ENCODE data around the gene CELF3. TPM values are rescaled to one million over a fixed set of nuclear protein-coding genes. Genes with fewer than 3 reads are reported as not detected.

Gene CELF3
- polyA plus RNA-seq, 1 donor (not counting 4 experiments of a cell fraction or from before 2014, with no cell fraction given): not detected

- no peaks in the 10 kb centered on the region for H3K4me1 ChIP-seq (ENCODE audit: control insufficient read depth, extremely low read depth, insufficient read depth, low read length)
- no peak for FAIRE-seq
- H3K4me2 ChIP-seq (ENCODE audit: control insufficient read depth, extremely low read depth, insufficient read depth, low read depth, low read length): no peak overlapping the region
- H3K27me3 ChIP-seq (ENCODE audit: control insufficient read depth, extremely low read depth, insufficient read depth, low read length): peaks cover 3% of the 10 kb centered on the region
- H3K9me3 ChIP-seq (ENCODE audit: control insufficient read depth, low read depth, low read length): no peaks in the 10 kb centered on the region
- H2AFZ ChIP-seq (ENCODE audit: control insufficient read depth, low read length): no peak overlapping the region
- H3K9me1 ChIP-seq (ENCODE audit: control insufficient read depth, extremely low read depth, insufficient read depth, low read length): no peaks in the 10 kb centered on the region
- no peak overlapping the region for H3K9ac ChIP-seq (ENCODE audit: control insufficient read depth, extremely low read depth, insufficient read depth, low read length)
- DNase-seq (ENCODE audit: low read depth, low spot score): no peak
- TF ChIP-seq EZH2 (IDR thresholded peaks at IDR 0.05; ENCODE audit: low read length): no peak
- TF ChIP-seq, protein P1, sequence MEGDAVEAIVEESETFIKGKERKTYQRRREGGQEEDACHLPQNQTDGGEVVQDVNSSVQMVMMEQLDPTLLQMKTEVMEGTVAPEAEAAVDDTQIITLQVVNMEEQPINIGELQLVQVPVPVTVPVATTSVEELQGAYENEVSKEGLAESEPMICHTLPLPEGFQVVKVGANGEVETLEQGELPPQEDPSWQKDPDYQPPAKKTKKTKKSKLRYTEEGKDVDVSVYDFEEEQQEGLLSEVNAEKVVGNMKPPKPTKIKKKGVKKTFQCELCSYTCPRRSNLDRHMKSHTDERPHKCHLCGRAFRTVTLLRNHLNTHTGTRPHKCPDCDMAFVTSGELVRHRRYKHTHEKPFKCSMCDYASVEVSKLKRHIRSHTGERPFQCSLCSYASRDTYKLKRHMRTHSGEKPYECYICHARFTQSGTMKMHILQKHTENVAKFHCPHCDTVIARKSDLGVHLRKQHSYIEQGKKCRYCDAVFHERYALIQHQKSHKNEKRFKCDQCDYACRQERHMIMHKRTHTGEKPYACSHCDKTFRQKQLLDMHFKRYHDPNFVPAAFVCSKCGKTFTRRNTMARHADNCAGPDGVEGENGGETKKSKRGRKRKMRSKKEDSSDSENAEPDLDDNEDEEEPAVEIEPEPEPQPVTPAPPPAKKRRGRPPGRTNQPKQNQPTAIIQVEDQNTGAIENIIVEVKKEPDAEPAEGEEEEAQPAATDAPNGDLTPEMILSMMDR (optimal IDR thresholded peaks at IDR 0.05 in 1 of 3, IDR thresholded peaks at IDR 0.05 in 1 of 3, conservative IDR thresholded peaks at IDR 0.05 in 1 of 3; ENCODE audit: extremely low read depth in 1 of 3, insufficient read depth in 2 of 3, low read length in 3 of 3): no peak
- dilution Hi-C loops (cut with MboI; ENCODE audit: extremely low pct_ligation_motif_present, low sequenced_read_pairs): no loop called here
- peaks cover 0 to 8% of the 10 kb centered on the region in 2 experiments for H3K36me3 ChIP-seq (ENCODE audit: control insufficient read depth in 2 of 2, extremely low read depth in 1 of 2, insufficient read depth in 2 of 2, low read length in 2 of 2)
- H3K4me3 ChIP-seq (ENCODE audit: control insufficient read depth in 2 of 3, extremely low read depth in 1 of 3, insufficient read depth in 2 of 3, low read depth in 1 of 3, low read length in 3 of 3): no peak overlapping the region
- no peak overlapping the region for H3K27ac ChIP-seq (ENCODE audit: control insufficient read depth, insufficient read depth, low read length)
- H4K20me1 ChIP-seq (ENCODE audit: control insufficient read depth, extremely low read depth, insufficient read depth, low read length): no peaks in the 10 kb centered on the region
- H3K79me2 ChIP-seq (ENCODE audit: control insufficient read depth, insufficient read depth, low read length): no peaks in the 10 kb centered on the region
Measured at GRCh38 chr1:151703813-151704212, 12.8 kb downstream of the CELF3 start.

DNA sequence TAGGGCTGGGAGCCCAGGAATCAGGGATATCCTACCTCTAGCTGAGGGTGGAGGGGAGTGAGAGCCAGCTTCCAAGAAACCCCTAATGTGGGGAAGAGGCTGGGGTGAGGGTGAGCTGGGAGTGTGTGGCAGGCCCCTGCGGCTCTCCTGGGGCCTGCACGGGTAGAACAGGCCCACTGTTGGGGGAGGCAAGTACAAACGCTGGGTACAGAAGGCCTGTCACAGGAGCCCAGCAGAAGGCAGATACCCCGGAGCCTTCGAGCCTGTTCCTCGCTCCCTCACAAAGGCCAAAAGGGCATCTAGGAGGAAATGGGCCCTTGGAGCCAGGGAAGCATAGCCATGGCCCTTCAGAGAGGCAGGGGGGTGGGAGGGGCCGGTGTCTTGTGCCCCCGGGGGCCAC lies 13.7 kb downstream of the CELF3 start:
- no peak overlapping the region for H3K27ac ChIP-seq (ENCODE audit: control insufficient read depth, insufficient read depth, low read length)
- FAIRE-seq: no peak
- no peak overlapping the region for H3K4me2 ChIP-seq (ENCODE audit: control insufficient read depth, extremely low read depth, insufficient read depth, low read depth, low read length)
- H3K79me2 ChIP-seq (ENCODE audit: control insufficient read depth, insufficient read depth, low read length): no peaks in the 10 kb centered on the region
- H3K9ac ChIP-seq (ENCODE audit: control insufficient read depth, extremely low read depth, insufficient read depth, low read length): no peak overlapping the region
- no peaks in the 10 kb centered on the region for H4K20me1 ChIP-seq (ENCODE audit: control insufficient read depth, extremely low read depth, insufficient read depth, low read length)
- TF ChIP-seq, protein P1 (optimal IDR thresholded peaks at IDR 0.05 in 1 of 3, IDR thresholded peaks at IDR 0.05 in 1 of 3, conservative IDR thresholded peaks at IDR 0.05 in 1 of 3; ENCODE audit: extremely low read depth in 1 of 3, insufficient read depth in 2 of 3, low read length in 3 of 3): no peak
- TF ChIP-seq EZH2 (IDR thresholded peaks at IDR 0.05; ENCODE audit: low read length): no peak
- H3K9me1 ChIP-seq (ENCODE audit: control insufficient read depth, extremely low read depth, insufficient read depth, low read length): no peaks in the 10 kb centered on the region
- H2AFZ ChIP-seq (ENCODE audit: control insufficient read depth, low read length): no peak overlapping the region
- no peaks in the 10 kb centered on the region for H3K27me3 ChIP-seq (ENCODE audit: control insufficient read depth, extremely low read depth, insufficient read depth, low read length)
- dilution Hi-C loops (cut with MboI; ENCODE audit: extremely low pct_ligation_motif_present, low sequenced_read_pairs): no loop called here
- no peaks in the 10 kb centered on the region for H3K9me3 ChIP-seq (ENCODE audit: control insufficient read depth, low read depth, low read length)
- H3K4me1 ChIP-seq (ENCODE audit: control insufficient read depth, extremely low read depth, insufficient read depth, low read length): no peaks in the 10 kb centered on the region
- no peak overlapping the region for H3K4me3 ChIP-seq (ENCODE audit: control insufficient read depth in 2 of 3, extremely low read depth in 1 of 3, insufficient read depth in 2 of 3, low read depth in 1 of 3, low read length in 3 of 3)
- peaks cover 0 to 11% of the 10 kb centered on the region in 2 experiments for H3K36me3 ChIP-seq (ENCODE audit: control insufficient read depth in 2 of 2, extremely low read depth in 1 of 2, insufficient read depth in 2 of 2, low read length in 2 of 2)
- DNase-seq (ENCODE audit: low read depth, low spot score): no peak
